NCI-H446 treated with DMSO at 0.1 percent for 48 hours (cell line): Measurements from ENCODE around the gene MLLT3.
"Not testable (repeated sequence)": the region's sequence is repeated elsewhere in the genome, so short reads cannot be mapped to it uniquely, and the experiment has no call there.

Experiments used
- DNase-seq: peaks from one replicate; lab custom pipeline; 2025; lab: John Stamatoyannopoulos, UW

Gene MLLT3

GRCh38 chr9:20594608-20595007 is 27.7 kb downstream of the MLLT3 start:
- no peak for DNase-seq

- no peak for DNase-seq
These were observed 28.8 kb downstream of the MLLT3 start for GRCh38 chr9:20593537-20593936.

- no peak for DNase-seq
These were observed 29.2 kb downstream of the MLLT3 start for GRCh38 chr9:20593105-20593504.

GRCh38 chr9:20592673-20593072 is 29.6 kb downstream of the MLLT3 start:
- no peak for DNase-seq

GRCh38 chr9:20591223-20591622 is 31.1 kb downstream of the MLLT3 start:
- DNase-seq, result no peak

- no peak for DNase-seq
These were observed 37.2 kb downstream of the MLLT3 start for GRCh38 chr9:20584968-20585643.

- DNase-seq, result not testable (repeated sequence)
These were observed 39.2 kb downstream of the MLLT3 start for GRCh38 chr9:20583088-20583487.

GRCh38 chr9:20582150-20582549 is 40.1 kb downstream of the MLLT3 start:
- no peak for DNase-seq

- DNase-seq, result no peak
These were observed 41.6 kb downstream of the MLLT3 start for GRCh38 chr9:20580673-20581072.

GRCh38 chr9:20579524-20580314 is 42.6 kb downstream of the MLLT3 start:
- DNase-seq, result no peak

GRCh38 chr9:20573023-20573422 is 49.3 kb downstream of the MLLT3 start:
- no peak for DNase-seq

- no peak for DNase-seq
These were observed 51.5 kb downstream of the MLLT3 start for GRCh38 chr9:20570756-20571155.

- DNase-seq, result no peak
These were observed 52.2 kb downstream of the MLLT3 start for GRCh38 chr9:20570087-20570486.

- no peak for DNase-seq
These were observed 52.8 kb downstream of the MLLT3 start for GRCh38 chr9:20569525-20569924.

- no peak for DNase-seq
These were observed 53.9 kb downstream of the MLLT3 start for GRCh38 chr9:20568400-20568799.

- DNase-seq, result no peak
These were observed 55.9 kb downstream of the MLLT3 start for GRCh38 chr9:20566401-20566800.

- DNase-seq, result no peak
These were observed 57.6 kb downstream of the MLLT3 start for GRCh38 chr9:20564650-20565049.

- peak; percentile 45 for DNase-seq
These were observed 58.4 kb downstream of the MLLT3 start for GRCh38 chr9:20563917-20564316.

GRCh38 chr9:20562051-20562450 is 60.2 kb downstream of the MLLT3 start:
- DNase-seq, result no peak

- DNase-seq, result peak; percentile 47
These were observed 60.8 kb downstream of the MLLT3 start for GRCh38 chr9:20561531-20561930.

- DNase-seq, result no peak
These were observed 62.9 kb downstream of the MLLT3 start for GRCh38 chr9:20559231-20559890.

- DNase-seq, result peak; percentile 31
These were observed 63.7 kb downstream of the MLLT3 start for GRCh38 chr9:20558566-20559016.
